BLaER1 (cell line): ENCODE results near the gene RNF187.

Source experiments
- H3K27ac ChIP-seq: shearing (Covaris generic); formaldehyde crosslinking; 2 replicates; pipeline ENCODE4 v1.8.1; 2022
- H3K27me3 ChIP-seq: shearing (Covaris generic); formaldehyde crosslinking; 2 replicates; pipeline ENCODE4 v1.8.1; 2022
- H3K36me3 ChIP-seq: shearing (Covaris generic); formaldehyde crosslinking; 2 replicates; pipeline ENCODE4 v1.8.1; 2022
- H3K4me1 ChIP-seq: shearing (Covaris generic); formaldehyde crosslinking; 2 replicates; pipeline ENCODE4 v1.8.1; 2022
- H3K4me2 ChIP-seq: shearing (Covaris generic); formaldehyde crosslinking; 2 replicates; pipeline ENCODE4 v1.8.1; 2022
- H3K4me3 ChIP-seq: shearing (Covaris generic); formaldehyde crosslinking; 2 replicates; pipeline ENCODE4 v1.8.1; 2022
- H3K9ac ChIP-seq: shearing (Covaris generic); formaldehyde crosslinking; 2 replicates; pipeline ENCODE4 v1.8.1; 2022
- H3K9me3 ChIP-seq: shearing (Covaris generic); formaldehyde crosslinking; 2 replicates; pipeline ENCODE4 v1.8.1; 2022
- H4K20me1 ChIP-seq: shearing (Covaris generic); formaldehyde crosslinking; 2 replicates; pipeline ENCODE4 v1.8.1; 2022
- Cebpa-rat ChIP-seq: shearing (Covaris generic); IDR thresholded peaks from 2 replicates; pipeline ENCODE4 v1.8.1; 2022

RNF187 gene

GRCh38 chr1:228469413-228470162 is 17.6 kb upstream of the RNF187 start:
- H3K27ac ChIP-seq = no peak overlapping the region
- no peak overlapping the region for H3K9ac ChIP-seq
- no peak for TF ChIP-seq Cebpa-rat
- H4K20me1 ChIP-seq = no peaks in the 10 kb centered on the region
- H3K9me3 ChIP-seq = peaks cover 2% of the 10 kb centered on the region; the same call in 1 of the 2 replicates
- no peaks in the 10 kb centered on the region for H3K36me3 ChIP-seq
- no peak overlapping the region for H3K4me2 ChIP-seq
- H3K4me1 ChIP-seq = no peaks in the 10 kb centered on the region
- H3K4me3 ChIP-seq = no peak overlapping the region
- H3K27me3 ChIP-seq = peaks cover 29% of the 10 kb centered on the region

DNA sequence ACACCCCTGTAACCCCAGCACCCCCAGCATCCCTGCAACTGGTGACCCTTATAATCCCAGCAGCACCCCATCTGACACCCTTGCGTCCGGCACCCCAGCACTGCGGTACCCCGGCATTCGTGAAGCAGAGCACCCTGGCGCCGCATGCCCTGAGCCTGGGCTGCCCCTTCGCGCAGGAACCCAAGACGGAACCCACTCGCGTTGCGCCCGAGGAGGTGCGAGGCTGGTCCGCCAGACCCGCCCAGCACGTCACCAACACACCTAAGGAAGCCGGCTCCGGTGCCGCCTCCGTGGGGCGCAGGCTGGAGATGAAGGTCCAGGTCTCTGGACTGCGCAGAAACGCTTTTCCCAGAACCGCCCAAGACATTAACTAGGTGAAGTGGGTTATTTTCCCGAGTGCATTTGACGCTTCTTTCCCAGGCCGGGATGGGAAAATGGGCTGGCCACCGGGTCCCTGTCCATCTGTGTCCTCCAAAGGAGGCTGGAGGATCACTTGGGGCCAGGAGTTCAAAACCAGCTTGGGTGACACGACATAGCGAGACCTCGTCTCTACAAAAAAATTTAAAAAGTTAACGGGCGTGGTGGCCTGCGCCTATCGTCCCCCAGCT is 15.9 kb upstream of the RNF187 start:
- H3K9me3 ChIP-seq = no peaks in the 10 kb centered on the region
- no peaks in the 10 kb centered on the region for H4K20me1 ChIP-seq
- H3K27me3 ChIP-seq = peaks cover 24% of the 10 kb centered on the region
- TF ChIP-seq Cebpa-rat = no peak
- no peak overlapping the region for H3K27ac ChIP-seq
- no peak overlapping the region for H3K4me3 ChIP-seq
- H3K4me1 ChIP-seq = no peaks in the 10 kb centered on the region
- H3K36me3 ChIP-seq = no peaks in the 10 kb centered on the region
- H3K9ac ChIP-seq = no peak overlapping the region
- H3K4me2 ChIP-seq = no peak overlapping the region

- H4K20me1 ChIP-seq = no peaks in the 10 kb centered on the region
- H3K9me3 ChIP-seq = no peaks in the 10 kb centered on the region
- no peak for TF ChIP-seq Cebpa-rat
- H3K4me2 ChIP-seq = no peak overlapping the region
- H3K4me3 ChIP-seq = no peak overlapping the region
- H3K27ac ChIP-seq = no peak overlapping the region
- no peak overlapping the region for H3K9ac ChIP-seq
- no peaks in the 10 kb centered on the region for H3K36me3 ChIP-seq
- H3K4me1 ChIP-seq = no peaks in the 10 kb centered on the region
- peaks cover 24% of the 10 kb centered on the region for H3K27me3 ChIP-seq
These were observed 15.3 kb upstream of the RNF187 start for GRCh38 chr1:228471762-228472398.

DNA sequence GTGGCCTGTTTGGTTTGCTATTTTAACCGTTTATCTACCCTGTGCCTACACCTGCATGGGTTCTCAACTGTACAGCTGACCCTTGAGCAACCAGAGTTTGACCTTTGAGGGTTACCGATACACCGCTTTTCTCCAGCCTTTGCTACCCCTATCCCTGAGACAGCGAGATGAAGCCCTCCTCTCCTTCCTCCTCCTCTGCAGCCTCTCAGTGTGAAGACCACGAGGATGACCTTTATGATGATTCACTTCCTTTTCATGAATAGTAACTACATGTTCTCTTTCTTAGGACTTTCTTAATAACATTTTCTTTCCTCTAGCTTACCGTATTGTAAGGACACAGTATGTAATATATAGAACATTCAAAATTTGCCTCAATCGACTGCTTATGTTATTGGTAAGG is 14.5 kb upstream of the RNF187 start:
- Histone ChIP-seq H3K27me3 (peaks cover 24% of the 10 kb centered on the region), H3K27ac (no peak overlapping the region), H4K20me1 (no peaks in the 10 kb centered on the region), H3K36me3 (no peaks in the 10 kb centered on the region), H3K9ac (no peak overlapping the region), H3K4me2 (no peak overlapping the region), H3K9me3 (no peaks in the 10 kb centered on the region), H3K4me3 (no peak overlapping the region), H3K4me1 (no peaks in the 10 kb centered on the region)
- no peak for TF ChIP-seq Cebpa-rat

- Histone ChIP-seq H4K20me1 (no peaks in the 10 kb centered on the region), H3K4me2 (no peak overlapping the region), H3K9ac (no peak overlapping the region), H3K27ac (no peak overlapping the region), H3K4me3 (no peak overlapping the region), H3K27me3 (peaks cover 16% of the 10 kb centered on the region), H3K9me3 (no peaks in the 10 kb centered on the region), H3K36me3 (no peaks in the 10 kb centered on the region), H3K4me1 (peaks cover 14% of the 10 kb centered on the region)
- TF ChIP-seq Cebpa-rat = no peak
These were observed 12.7 kb upstream of the RNF187 start for GRCh38 chr1:228474507-228474906.

GRCh38 chr1:228475812-228476211 is 11.4 kb upstream of the RNF187 start:
- H4K20me1 ChIP-seq = no peaks in the 10 kb centered on the region
- H3K4me1 ChIP-seq = peaks cover 20% of the 10 kb centered on the region
- peaks cover 5% of the 10 kb centered on the region for H3K27me3 ChIP-seq
- TF ChIP-seq Cebpa-rat = no peak
- H3K27ac ChIP-seq = no peak overlapping the region
- no peaks in the 10 kb centered on the region for H3K36me3 ChIP-seq
- H3K4me3 ChIP-seq = no peak overlapping the region
- H3K4me2 ChIP-seq = no peak overlapping the region
- H3K9ac ChIP-seq = no peak overlapping the region
- H3K9me3 ChIP-seq = no peaks in the 10 kb centered on the region

DNA sequence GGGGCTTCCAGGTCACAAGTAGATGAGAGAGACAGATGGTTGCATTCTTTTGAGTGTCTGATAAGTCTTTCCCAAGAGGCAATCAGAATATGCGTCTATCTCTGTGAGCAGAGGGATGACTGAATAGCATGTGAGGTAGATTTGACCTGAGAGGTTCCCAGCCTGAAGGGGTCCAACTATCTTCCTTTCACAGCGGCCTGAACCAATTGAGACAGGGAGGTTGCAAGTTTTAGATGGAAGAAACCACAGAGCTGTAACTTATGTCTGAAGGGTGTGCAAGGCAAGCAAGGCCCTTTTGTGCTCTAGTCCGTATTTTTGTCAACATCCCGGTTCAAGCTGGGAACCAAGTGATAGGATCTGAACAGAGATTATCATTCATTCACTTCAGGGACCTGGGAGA is 9.9 kb upstream of the RNF187 start:
- Histone ChIP-seq H3K4me1 (peaks cover 20% of the 10 kb centered on the region), H3K36me3 (no peaks in the 10 kb centered on the region), H3K27ac (no peak overlapping the region), H3K9me3 (no peaks in the 10 kb centered on the region), H3K27me3 (no peaks in the 10 kb centered on the region), H3K4me2 (no peak overlapping the region), H3K9ac (no peak overlapping the region), H4K20me1 (no peaks in the 10 kb centered on the region), H3K4me3 (no peak overlapping the region)
- TF ChIP-seq Cebpa-rat = no peak

DNA sequence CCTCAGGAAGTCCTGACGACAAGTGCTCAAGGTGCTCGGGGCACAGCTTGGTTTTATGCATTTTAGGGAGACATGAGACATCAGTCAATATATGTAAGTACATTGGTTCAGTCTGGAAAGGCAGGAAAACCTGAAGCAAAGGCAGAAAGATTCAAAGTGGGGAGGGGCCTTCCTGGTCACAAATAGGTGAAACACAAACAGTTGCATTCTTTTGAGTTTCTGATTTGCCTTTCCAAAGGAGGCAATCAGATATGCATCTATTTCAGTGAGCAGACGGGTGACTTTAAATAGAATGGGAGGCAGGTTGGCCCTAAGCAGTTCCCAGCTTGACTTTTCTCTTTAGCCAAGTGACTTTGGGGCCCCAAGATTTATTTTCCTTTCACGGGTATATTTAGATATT is 8.9 kb upstream of the RNF187 start:
- Histone ChIP-seq H3K9ac (no peak overlapping the region), H3K9me3 (no peaks in the 10 kb centered on the region), H3K27ac (no peak overlapping the region), H3K4me1 (peaks cover 20% of the 10 kb centered on the region), H3K36me3 (no peaks in the 10 kb centered on the region), H3K4me3 (no peak overlapping the region), H3K4me2 (peak overlapping the region; percentile 90; the same call in 1 of the 2 replicates), H3K27me3 (no peaks in the 10 kb centered on the region), H4K20me1 (no peaks in the 10 kb centered on the region)
- no peak for TF ChIP-seq Cebpa-rat

- H3K4me3 ChIP-seq = peak overlapping the region; percentile 42
- H3K36me3 ChIP-seq = no peaks in the 10 kb centered on the region
- H3K4me2 ChIP-seq = peak overlapping the region; percentile 90
- H3K9ac ChIP-seq = peak overlapping the region; percentile 29; the same call in 1 of the 2 replicates
- no peaks in the 10 kb centered on the region for H4K20me1 ChIP-seq
- no peaks in the 10 kb centered on the region for H3K9me3 ChIP-seq
- no peaks in the 10 kb centered on the region for H3K27me3 ChIP-seq
- H3K4me1 ChIP-seq = peaks cover 20% of the 10 kb centered on the region
- peak overlapping the region; percentile 56; the same call in 1 of the 2 replicates for H3K27ac ChIP-seq
- TF ChIP-seq Cebpa-rat = no peak
These were observed 8.1 kb upstream of the RNF187 start for GRCh38 chr1:228478912-228479711.

DNA sequence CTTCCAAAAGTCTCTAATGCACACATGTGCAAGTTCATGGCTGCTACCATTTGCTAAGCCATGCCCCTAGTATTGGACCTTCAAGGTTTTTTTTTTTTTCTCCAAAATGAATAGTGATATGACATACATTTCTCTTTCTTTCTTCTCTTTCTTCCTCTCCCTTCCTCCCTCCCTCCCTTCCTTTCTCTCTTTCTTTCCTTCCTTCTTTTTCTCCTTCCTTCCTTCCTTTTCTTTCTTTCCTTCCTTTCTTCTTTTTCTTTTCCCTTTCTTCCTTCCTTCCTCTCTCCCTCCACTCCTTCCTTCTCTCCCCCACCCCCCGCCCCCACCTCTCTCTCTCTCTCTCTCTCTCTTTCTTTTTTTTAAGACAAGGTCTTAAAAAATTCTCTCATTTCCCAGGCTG is 3.4 kb upstream of the RNF187 start:
- TF ChIP-seq Cebpa-rat = no peak
- Histone ChIP-seq H4K20me1 (peaks cover 9% of the 10 kb centered on the region), H3K9me3 (no peaks in the 10 kb centered on the region), H3K4me3 (no peak overlapping the region), H3K27ac (no peak overlapping the region), H3K36me3 (no peaks in the 10 kb centered on the region), H3K9ac (no peak overlapping the region), H3K27me3 (no peaks in the 10 kb centered on the region), H3K4me2 (no peak overlapping the region), H3K4me1 (peaks cover 30% of the 10 kb centered on the region)
